GM21786 (cell line): Measurements from ENCODE around the gene RBM23.
A peak's percentile ranks its signal among the peaks of the same experiment; 100 is the strongest.
"Not testable (repeated sequence)": the region's sequence is repeated elsewhere in the genome, so short reads cannot be mapped to it uniquely, and the experiment has no call there.

ENCODE experiments used
- ATAC-seq: cut with Tn5 transposase; IDR thresholded peaks from one replicate; pipeline ENCODE4 v1.9.1; 2021; ENCODE audit not compliant: unreplicated experiment

RBM23 gene

GRCh38 chr14:22920697-22921096 lies 1.7 kb upstream of the RBM23 start:
- ATAC-seq: no peak

GRCh38 chr14:22919601-22919921 lies 612 bp upstream of the RBM23 start:
- peak; percentile 1 for ATAC-seq

- no peak for ATAC-seq
Measured at GRCh38 chr14:22915886-22916521, 2.9 kb downstream of the RBM23 start.

DNA sequence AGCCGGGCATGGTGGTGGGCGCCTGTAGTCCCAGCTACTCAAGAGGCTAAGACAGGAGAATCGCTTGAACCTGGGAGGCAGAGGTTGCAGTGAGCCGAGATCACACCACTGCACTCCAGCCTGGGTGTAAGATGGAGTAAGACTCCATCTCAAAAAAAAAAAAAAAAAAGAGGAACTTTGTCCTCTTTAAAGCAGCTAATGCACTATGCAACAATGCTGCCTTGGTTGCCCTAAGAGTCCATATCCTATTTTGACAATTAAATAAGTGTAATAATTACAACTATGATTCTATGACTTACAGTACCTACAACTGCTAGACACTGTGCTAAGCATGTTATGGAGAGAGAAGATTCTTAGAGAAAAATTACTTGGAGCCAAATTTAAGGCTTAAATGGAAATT lies 4.1 kb downstream of the RBM23 start:
- ATAC-seq: not testable (repeated sequence)

- ATAC-seq: no peak
Measured at GRCh38 chr14:22910916-22911315, 8.0 kb downstream of the RBM23 start.

DNA sequence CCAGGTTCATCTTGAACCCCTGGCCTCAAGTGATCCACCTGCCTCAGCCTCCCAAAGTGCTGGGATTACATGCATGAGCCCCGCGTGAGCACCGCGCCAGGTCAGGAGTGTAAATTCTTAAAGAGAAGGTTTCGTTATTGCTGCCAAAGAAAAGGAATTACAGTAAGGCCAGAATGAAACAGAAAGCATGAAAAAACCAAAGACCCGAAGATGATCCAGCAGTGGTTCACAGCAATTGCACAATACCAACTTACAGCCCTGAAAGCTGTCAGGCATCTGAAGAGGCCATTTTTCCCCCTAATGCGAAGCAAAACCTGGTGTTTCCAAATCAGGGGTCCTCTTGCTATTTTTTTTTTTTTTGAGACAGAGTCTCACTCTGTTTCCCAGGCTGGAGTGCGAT lies 10.3 kb downstream of the RBM23 start:
- no peak for ATAC-seq

DNA sequence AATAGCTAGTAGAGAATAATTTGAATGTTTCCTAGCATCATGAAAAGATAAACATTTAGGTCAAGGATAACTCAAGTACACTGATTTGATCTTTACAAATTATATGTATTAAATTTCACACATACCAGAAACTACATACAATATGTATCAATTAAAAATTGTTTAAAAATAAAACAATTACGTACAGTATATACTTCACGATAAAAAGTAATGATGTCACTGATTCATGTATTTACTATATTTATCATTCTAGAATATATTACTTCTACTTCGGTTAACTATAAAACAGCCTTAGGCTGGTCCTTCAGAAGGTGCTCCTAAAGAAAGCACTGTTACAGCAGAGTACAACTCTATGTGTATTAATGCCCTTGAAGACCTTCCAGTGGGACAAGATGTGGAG lies 11.5 kb downstream of the RBM23 start:
- no peak for ATAC-seq

- ATAC-seq: no peak
Measured at GRCh38 chr14:22906073-22906472, 12.9 kb downstream of the RBM23 start.

- ATAC-seq: no peak
Measured at GRCh38 chr14:22905627-22906026, 13.3 kb downstream of the RBM23 start.

GRCh38 chr14:22903742-22904087 lies 15.2 kb downstream of the RBM23 start:
- ATAC-seq: no peak

DNA sequence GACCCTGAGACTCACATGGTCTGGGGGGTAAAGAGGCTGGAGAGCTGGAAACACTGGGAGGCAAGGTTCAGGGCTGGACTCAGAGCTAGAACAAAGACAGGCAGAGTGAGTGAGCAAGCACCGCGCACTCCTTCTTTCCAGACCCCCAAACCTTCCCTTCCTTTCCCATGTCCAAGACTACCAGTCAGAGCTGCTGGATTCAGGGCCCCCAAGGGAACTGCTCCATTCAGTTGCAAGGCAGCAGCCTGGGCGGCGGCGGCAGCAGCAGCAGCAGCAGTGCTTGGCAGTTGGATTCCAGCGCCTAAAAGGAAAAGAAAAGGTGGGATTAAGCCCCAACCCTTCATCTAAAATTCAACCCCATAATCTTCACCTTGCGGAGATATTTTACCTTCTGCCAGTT lies 17.1 kb downstream of the RBM23 start:
- ATAC-seq: no peak

DNA sequence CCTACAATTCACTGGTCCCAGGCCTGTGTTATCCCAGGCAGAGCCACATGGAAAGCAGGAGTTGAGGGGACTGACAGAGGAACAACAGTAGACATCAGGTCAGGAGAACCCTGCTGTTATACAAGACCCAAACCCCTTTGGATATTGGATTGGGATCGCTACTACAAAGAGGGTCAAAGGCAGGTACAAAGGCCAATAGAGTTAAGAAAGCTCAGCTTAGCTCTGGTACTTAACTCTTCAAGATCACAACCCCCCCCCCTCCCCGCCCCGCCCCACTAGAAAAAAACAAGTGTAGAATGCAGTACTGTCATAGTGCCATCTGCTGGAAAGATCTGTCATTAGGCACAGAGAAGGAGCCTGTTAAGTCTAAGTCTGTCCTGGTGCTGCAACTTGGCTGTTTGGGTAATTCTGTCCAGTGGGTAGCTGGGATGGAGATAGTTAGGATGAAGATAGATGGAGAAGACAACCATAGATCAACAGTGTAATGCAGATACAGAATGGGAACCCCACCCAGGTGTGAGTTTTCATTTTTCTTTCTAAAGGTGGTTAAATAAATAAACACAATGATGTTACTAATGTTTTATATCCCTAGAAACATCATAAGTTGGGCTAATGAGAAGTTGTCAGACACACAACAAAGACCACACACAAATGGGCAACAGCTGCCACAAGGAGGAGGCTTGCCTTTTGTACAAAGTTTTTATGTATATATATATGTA lies 18.7 kb downstream of the RBM23 start:
- ATAC-seq: no peak

DNA sequence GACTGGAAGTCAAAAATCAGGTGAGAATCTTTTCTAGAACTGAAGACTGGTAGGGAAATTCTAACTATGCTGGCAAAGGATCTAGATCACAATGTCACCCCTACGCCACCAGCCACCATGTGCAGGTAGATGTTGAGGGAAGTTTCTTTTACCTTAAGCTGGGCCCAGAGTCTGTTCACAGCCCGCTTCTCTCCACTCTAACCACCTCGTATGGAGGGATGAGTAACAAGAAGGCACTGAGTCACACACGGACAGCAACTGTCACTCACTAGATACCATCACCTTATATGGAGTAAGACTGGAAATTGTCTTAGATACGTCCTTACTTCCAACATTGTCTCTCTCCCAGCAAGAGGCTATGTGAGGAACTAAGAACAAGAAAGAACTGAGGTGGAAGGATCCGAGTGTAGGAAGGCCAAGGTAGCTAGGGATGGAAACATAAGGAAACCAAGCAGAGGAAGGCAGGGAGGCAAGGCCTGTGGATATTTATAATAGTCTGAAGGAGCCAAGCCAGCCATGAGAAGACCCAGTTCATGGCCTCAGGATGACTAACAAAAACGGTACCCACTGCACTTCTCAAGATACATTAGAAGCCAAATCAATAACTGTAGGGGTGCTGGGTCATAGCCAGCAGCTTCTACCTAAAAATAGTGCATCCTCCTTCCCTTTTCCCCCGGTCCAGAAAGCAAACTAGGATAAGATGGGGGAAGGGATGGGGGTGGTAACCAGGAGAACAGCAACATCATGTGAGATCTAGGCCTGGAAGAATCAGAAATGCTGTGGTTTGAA lies 20.5 kb downstream of the RBM23 start:
- no peak for ATAC-seq

- ATAC-seq: no peak
Measured at GRCh38 chr14:22897357-22897756, 21.6 kb downstream of the RBM23 start.

GRCh38 chr14:22896760-22897159 lies 22.2 kb downstream of the RBM23 start:
- no peak for ATAC-seq

- no peak for ATAC-seq
Measured at GRCh38 chr14:22896356-22896755, 22.6 kb downstream of the RBM23 start.

DNA sequence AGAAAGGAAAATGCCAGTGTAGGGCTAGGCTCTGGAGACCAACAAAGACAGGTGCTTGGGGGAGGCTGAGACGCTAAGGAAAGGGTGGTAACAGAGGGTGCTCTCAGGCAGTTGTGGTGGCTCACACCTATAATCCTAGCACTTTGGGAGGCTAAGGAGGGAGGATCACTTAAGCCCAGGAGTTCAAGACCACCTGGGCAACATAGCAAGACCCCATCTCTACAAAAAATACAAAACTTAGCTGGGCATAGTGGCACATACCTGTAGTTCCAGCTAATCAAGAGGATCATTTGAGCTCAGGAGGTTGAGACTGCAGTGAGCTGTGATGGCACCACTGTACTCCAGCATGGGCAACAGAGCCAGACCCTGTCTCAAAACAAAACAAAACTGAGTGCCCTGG lies 23.5 kb downstream of the RBM23 start:
- no peak for ATAC-seq

GRCh38 chr14:22893706-22894105 lies 25.2 kb downstream of the RBM23 start:
- ATAC-seq: no peak

DNA sequence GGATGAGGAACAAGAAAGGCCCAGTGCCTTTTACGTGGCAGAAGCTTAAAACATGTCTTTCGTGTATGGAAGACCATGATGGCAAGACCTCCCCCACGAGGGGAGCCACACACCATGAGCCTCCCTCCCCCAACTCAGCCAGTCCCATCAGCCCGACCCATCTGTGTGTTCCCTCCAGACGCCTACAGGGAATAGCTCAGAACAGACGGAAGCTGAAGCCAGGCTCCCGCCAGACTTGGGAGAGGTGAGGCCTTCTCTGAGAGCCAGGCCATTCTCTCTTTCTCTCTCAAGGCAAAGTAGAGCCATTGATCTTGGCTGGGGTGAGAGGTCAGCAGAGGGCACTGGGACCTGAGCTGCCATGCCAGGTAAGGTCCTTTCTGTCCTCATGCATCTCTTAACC lies 26.5 kb downstream of the RBM23 start:
- no peak for ATAC-seq

GRCh38 chr14:22890416-22890815 lies 28.5 kb downstream of the RBM23 start:
- ATAC-seq: no peak

- ATAC-seq: no peak
Measured at GRCh38 chr14:22888662-22889061, 30.3 kb downstream of the RBM23 start.

DNA sequence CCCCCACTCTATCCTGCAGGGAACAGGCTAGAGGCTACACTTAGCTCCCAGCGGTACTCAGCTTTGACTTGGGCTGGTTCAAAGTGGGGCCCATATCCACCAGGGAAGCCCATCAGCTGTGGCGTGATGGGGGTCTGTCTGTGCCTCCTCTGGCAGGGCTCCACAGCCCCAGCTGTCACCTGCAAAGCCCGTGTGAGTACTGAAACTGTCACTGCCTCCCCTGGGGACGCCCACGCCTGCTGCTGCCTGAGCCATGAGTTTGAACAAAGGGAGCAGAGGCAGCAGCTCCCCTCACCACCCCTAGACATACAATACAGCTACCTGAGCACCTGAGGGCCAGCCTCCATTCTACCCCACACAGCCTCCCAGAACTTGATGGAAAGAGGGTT lies 31.0 kb downstream of the RBM23 start:
- peak; percentile 45 for ATAC-seq
